Nucleus accumbens (tissue), 56 donors: ENCODE measurements around the gene OLFM1.
"Not testable (repeated sequence)": the region's sequence is repeated elsewhere in the genome, so short reads cannot be mapped to it uniquely, and the experiment has no call there.

Experiments used
- DNase-seq, 56 donors: peaks; one replicate each; lab custom pipeline; 2025; lab: John Stamatoyannopoulos, UW

OLFM1 gene

DNA sequence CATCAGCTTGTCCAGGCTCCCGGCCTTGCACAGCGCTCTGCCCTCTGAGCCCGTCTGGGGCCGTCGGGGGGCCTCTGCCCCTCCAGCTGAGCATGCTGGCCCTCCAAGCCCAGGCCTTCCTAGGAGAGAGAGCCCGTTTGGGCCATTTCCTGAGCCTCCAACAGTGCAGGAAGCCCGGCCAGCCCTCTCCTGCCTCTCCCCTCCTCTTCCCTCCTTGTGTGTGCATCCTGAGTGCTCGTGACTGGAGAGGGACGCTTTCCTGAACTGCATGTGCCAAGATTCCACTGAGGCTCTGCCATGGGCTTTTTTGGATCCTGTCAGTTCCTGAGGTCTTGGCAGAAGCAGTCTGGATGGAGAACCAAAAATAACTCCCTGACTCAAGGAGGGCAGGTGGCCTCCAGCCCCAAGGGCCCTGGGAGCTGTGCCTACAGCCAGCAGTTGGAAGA lies 15.6 kb downstream of the OLFM1 start:
- DNase-seq: peak in 1 of 56 donors; percentile 28

DNA sequence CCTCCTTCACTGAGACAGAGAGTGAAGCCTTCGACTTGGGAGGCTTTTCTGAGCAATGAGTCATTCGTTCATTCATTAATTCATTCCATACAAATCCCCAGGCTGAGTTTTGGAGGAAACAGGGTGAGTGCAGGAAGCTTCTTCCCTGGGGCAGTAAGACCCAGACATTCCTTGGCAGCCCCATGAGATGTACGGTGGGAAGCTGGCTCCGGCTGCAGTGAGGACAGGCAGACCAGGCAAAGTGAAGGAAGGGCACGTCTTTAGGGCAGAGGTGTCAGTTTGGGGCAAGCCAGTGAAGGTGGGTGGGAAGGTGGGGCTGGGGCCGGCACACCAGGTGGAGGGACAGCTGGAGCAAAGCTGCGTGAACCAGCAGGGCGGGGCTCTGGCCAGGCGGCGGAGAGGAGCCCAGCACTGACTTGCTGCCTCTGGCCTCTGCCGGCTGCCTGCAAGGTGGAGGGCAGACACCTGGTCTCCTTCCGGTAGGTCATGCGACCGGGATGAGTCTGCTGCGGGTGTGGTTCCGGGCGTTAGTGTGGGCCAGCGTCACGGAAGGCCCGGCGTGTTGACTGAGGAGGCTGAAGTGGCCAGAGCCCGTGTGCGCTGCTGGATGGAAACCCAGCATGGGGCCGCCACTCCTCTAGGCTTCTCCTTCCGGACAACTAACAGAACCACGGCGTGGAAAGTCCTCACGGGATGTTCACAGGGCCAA lies 16.6 kb downstream of the OLFM1 start:
- DNase-seq: no peak

DNA sequence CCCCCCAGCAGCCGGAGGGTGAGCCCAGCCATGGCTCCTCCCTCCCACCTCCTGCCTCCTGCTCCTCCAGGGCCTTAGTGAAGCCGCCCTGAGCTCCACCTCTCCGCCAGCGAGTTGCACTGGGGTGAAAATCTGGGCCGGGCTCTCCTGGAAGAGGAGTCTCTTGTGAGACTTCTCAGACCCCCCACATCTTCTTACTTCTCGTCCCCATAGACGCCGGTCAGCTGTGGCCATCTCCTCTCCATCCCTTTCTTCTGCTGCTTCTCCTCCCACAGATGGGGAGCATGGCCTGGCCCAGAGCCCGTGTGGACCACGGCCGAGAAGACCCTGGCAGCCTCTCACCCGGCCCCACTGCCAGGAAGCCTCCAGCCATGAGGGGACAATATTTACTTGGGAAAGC lies 17.3 kb downstream of the OLFM1 start:
- no peak for DNase-seq

DNA sequence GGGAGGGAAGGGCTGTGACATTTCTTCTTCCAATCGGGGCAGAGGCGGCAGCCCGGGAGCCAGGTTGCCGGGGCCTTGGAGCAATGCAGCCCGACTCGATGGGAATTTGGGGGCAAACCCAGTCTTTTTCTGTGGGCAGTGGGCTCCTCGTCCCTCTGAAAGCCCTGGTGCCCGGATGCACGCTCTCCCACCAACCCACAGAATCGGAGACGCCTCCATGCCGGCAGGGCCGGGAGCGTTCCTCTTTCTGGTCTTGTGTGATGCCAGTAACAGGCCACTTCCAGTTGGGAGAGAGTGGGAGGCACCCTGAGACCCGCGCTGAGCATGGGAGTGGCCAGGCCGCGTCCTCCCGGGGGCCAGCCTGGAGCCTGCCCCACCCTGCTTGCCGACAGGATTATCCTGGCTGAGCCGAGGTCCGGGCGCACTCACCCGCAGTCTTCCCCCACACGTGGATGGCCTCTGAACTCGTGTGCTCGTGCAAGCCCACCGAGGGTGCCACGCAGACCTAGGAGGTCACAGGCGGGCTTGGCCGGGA lies 17.8 kb downstream of the OLFM1 start:
- DNase-seq: no peak

DNA sequence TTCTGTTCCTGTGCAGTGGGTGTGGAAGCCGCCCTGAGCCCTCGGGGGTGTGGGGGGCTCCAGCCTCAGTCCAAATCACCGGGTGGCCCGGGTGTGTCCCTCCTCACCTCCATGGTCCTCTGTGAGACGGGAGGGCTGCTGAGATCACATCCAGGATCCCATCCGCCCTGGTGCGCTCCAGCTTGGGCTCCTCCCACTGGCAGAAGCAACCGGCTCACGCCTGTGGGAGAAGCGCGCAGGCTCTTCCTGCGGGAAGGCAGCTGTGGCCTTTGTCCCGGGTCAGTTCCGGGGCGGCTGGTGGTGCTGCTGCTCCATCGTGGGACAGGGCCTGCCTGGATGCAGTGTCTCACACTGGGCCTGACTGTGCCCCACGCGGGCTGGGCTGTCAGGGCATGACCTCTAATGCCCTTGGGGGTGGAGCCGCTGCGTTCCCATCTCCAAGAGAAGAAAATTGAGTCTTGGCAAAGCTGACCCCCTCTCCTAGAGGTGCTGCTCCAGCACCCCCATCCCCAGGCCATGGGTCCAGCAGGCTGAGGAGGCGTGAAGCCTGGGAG lies 18.5 kb downstream of the OLFM1 start:
- no peak for DNase-seq

DNA sequence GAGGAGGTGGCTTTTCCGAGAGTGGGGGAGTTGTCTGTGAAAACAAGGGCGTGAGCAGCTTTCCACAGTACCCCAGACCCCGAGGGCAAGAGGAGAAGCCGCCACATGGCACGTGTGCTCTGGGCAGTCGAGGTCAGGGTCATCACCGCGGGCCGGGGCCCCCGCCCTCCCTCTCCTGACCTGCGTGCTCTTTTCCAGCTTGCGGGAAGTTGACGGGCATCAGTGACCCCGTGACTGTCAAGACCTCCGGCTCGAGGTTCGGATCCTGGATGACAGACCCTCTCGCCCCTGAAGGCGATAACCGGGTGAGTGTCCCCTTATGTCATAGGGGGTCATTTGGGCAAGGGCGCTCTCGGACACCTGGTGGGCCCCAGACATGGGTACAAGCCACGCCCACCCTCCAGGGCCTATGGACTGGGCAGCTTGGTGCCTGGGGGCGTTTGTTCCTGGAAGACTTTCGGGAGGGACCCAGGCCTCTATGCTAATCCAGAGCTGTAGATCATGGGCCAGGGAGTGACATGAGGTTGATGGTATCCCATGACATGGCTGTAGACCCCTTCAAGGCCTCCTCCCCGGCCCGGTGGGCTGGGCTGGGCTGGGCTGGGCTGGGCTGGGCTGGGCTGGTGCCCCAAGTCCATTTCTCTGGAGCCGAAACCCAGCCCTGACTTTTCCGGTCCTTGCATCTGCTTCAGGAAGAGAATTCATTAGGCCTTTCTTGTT lies 19.2 kb downstream of the OLFM1 start:
- DNase-seq: no peak

DNA sequence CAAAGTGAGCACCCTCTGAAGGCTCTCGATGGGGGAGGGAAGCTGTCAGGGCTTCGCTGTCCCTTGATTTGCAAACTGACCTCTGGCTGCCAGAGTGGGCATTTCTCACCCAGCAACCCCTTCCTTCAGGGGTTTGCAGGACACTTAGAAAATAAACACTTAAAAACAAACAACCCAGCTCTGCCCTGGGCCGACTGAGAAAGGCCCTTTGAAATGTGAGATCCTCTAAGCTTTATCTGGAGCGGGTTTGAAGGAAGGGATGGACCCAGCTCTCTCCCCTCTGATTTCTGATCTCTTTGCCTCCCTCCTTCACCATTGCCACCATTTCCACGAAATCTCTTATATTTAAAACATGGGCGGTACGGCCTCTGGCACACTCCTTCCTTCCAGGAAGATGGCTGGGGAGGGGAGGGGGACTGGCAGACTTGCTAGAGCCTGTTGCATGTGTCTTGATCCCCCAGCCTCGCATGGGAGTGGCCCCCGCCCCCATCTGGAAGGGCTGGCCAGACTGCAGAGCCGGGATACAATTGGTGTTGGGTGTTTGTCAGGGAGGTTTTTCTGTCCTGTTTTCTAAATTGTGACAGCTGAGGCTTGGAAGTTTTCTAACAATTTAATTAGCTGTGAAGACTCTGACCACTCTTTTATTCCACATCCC lies 20.2 kb downstream of the OLFM1 start:
- no peak for DNase-seq

DNA sequence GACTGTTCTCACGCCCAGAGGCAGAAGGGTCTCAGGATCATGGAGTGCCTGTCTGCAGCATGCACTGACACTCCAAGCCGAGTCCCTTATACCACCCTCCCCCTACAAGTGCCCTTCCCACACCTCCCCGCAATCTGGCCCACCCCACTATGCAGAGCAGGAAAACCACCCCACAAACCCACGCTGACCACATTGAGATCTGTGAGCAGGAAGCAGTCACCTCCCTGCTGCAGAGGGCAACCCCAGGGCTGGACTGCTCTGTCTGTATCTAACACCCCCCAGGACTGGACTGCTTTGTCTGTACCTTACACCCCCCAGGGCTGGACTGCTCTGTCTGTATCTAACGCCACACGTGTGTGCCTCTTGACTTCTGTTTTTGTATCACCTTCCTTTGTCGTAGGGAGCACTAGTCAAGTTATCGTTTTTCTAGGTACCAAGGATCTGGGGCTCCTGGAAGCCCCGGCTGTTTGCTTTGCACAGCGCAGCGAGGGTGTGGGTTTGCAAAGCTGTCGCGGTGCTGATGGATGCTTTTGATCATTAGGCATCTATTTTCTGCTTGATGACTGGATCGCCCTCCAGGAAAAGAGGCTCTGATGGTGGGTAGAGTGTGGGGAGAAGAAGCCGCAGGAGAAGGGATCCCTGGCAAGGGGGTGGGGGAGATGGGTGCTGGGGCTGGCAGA lies 21.5 kb downstream of the OLFM1 start:
- DNase-seq: no peak

DNA sequence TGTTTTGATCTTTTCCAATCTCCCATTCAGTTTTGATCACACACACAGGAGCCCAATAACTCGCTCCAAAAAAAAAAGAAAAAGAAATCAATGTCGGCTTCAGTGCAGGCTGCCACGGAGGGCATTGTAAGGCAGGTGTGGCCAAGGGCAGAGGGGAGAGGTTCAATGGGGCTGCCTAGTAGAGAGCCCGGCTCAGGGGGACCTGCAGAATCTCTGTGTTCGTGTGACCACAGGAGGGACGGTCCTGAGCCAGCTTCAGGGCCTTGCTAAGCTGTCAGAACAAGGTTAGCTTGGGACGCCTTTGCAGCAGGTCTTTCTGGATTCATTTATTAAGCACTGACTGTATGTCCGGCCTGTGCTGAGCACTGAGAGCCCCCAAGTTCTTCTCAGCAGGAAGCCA lies 22.2 kb downstream of the OLFM1 start:
- no peak for DNase-seq

DNA sequence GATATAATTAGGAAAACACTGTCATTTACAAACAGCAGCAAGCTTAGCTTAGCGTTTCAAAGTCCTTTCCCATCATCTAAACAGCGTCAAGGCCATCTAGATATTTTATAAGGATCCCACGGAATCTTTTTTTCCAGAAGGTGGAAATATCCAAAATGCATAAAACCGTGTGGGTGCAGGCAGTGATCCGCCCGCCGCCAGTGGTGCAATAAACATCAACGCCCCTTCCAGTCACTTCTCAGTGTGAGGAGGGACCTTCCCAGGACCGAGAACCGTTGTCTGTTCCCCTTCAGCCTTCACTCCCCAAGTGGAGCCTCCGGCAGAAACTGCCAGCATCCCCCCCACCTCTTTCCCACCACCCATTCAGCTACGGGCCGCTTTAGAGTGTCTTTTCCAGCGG lies 22.9 kb downstream of the OLFM1 start:
- DNase-seq: no peak

DNA sequence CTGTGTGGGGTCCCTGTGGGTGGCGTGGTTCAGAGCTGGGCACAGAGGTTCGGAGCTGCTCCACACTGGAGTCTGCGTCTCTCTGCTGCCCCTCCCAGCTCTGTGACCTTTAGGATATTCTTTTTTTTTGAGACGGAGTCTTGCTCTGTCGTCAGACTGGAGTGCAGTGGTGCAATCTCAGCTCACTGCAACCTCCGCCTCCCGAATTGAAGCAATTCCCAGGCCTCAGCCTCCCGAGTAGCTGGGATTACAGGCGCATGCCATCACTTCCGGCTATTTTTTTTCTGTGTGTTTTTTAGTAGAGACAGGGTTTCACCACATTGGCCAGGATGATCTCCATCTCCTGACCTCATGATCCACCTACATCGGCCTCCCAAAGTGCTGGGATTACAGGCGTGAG lies 24.1 kb downstream of the OLFM1 start:
- DNase-seq: not testable (repeated sequence)

DNA sequence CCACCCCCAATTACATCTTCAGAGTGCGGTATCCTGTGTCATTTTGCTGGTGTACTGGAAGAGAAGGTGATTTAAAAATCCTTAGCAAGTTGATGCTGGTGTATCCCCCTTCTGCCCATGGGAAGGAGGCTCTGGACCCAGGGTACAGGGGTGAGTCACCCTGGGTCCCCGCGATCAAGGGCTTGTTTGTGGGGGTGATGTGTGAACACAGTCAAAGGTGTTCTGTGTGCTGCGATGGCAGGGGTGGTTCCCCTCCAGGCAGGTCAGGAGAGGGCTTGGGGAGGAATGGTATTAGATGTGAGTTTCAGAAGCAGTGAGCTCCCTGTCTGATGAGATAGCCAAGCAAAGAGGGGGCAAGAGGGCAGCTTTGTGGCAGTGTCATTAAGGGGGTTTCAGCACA lies 28.9 kb downstream of the OLFM1 start:
- DNase-seq: no peak

DNA sequence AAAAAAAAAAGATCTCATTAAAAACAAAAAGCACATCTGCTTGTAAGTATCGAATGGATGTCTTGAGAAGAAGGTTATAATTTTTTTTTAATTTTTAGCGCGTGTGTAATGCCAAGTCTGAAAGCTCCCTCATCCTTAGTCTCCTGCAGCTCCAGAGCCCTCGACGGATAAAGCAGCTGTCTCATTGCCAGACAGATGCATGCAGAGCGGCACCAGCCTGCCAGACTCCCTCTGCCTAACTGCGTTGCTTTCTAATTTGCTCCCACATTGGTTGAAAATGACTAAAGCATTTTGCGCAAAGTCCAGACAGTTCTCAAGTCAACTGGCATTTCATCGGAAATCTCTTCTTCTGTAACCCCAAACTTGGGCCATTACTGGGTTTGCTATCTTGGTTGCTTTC lies 29.4 kb downstream of the OLFM1 start:
- peak in 1 of 56 donors; percentile 12 for DNase-seq

DNA sequence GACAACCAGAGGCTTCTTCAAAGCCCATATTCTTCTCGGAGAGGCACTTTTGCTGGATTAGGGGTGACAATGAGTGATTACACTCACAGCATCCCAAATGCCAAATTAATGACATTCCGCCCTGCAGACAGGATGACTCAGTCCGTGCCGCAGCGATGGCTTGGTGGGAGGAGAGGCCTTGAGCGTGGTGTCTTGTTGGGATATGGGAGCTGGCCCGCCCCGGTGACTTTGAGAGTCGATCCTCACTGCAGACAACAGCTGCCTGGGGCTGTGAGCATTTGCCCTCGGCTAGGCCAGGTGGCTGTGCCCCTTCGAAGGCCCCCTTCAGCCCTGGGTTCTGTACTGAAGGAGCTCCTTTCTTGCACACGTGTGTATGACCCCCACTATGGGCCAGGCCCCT lies 29.8 kb downstream of the OLFM1 start:
- peak in 15 of 56 donors; percentile 6 to 55 (median 27) for DNase-seq

DNA sequence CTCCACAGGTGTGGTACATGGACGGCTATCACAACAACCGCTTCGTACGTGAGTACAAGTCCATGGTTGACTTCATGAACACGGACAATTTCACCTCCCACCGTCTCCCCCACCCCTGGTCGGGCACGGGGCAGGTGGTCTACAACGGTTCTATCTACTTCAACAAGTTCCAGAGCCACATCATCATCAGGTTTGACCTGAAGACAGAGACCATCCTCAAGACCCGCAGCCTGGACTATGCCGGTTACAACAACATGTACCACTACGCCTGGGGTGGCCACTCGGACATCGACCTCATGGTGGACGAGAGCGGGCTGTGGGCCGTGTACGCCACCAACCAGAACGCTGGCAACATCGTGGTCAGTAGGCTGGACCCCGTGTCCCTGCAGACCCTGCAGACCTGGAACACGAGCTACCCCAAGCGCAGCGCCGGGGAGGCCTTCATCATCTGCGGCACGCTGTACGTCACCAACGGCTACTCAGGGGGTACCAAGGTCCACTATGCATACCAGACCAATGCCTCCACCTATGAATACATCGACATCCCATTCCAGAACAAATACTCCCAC lies 32.1 kb downstream of the OLFM1 start:
- no peak for DNase-seq

DNA sequence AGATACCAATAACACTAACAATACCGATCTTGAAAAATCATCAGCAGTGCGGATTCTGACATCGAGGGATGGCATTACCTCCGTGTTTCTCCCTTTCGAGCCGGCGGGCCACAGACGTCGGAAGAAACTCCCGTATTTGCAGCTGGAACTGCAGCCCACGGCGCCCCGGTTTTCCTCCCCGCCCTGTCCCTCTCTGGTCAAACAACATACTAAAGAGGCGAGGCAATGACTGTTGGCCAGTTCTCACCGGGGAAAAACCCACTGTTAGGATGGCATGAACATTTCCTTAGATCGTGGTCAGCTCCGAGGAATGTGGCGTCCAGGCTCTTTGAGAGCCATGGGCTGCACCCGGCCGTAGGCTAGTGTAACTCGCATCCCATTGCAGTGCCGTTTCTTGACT lies 32.8 kb downstream of the OLFM1 start:
- DNase-seq: no peak

DNA sequence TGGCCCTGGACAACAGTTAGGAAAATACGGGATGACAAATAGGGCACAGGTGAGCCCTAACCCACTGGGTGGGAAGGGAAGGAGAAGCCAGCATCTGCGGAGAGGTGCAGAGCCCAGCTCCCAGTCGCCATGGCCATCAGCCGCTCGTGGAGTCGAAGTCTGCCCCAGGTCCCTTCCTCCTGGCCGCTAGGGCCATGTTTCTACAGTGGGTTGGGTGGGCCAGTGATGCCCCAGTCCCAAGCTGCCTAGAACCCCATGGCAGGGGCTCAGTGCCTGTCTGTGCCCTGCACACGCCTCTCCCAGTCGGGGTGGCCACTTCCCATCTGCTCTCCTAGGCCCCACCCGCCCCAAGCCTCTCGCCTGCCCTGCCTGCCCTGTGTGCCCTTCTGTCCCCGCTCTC lies 34.8 kb downstream of the OLFM1 start:
- DNase-seq: no peak

DNA sequence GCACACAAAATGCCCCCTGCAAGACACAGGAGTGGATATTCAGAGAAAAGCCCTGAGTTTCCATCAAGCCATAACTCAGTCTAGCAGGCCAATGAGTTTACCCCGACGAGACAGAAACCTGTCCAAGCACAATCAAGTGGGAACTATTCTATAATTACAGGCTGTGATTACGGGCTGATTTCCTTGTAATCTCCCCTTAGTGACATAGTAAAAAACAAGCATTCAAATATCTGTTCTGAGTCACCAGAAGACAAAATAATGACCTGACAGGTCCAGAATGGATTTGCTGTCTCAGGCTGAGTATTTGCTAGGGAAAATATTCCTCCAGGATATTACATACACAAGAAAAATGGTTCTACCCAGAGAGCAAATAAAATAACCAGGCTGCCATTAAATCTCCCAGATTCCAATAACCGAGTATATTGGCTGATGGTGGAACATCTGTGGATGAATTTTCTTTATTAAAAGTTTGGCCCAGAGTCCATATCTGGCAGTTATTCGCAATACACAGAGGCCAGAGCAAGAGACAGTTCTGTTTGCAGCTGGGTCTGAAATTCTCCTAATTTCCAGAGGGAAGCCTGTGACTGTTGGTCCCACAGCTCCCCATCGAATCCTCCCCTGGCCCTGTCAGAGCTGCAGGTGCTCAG lies 35.8 kb downstream of the OLFM1 start:
- DNase-seq: no peak

DNA sequence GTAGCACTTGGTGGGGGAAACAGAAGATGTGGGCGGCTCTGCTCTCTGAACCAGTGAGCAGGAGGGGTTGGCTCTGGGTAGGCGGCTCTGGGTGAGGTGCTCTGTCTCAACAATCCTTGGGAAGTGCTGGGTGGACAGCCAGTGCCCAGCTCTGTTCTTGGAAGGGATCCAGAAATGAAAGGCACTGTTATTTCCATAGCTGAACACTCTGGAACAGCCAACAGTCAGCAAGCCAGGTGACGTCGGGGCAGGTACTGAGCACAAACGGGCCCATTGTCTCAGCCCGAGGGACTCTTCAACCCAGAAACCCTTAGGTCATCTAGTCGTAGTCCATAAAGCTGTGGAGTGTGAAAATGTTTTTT lies 36.3 kb downstream of the OLFM1 start:
- DNase-seq: peak in 8 of 56 donors; percentile 11 to 41 (median 28)
